Measurements from ENCODE around the gene GPR141. TPM values are rescaled to one million over a fixed set of nuclear protein-coding genes. Genes with fewer than 3 reads are reported as not detected.

The GPR141 gene
- total and polyA plus RNA-seq, 12 donors: 0.17 to 2.2 (median 0.91) TPM; not detected in 3

- H3K36me3 ChIP-seq (replicated peaks in 1 of 2): no peaks in the 10 kb centered on the region
- H3K4me1 ChIP-seq (replicated peaks in 1 of 2): no peaks in the 10 kb centered on the region
- H3K27me3 ChIP-seq: no peaks in the 10 kb centered on the region
- 54 to 63% (median 59%) methylated on average over 3 of the region's 3 CpGs for WGBS, 4 donors
- H3K9me3 ChIP-seq (replicated peaks in 1 of 3): no peaks in the 10 kb centered on the region
- no peak overlapping the region for H3K27ac ChIP-seq
- intact Hi-C loops (cut with DNase I): no loop called here
- no peak overlapping the region for H3K4me3 ChIP-seq
- DNase-seq: no peak
- TF ChIP-seq CTCF (IDR thresholded peaks at IDR 0.05) (no peak), POLR2A (IDR thresholded peaks at IDR 0.05) (no peak)
Observed at GRCh38 chr7:37784015-37784414, 100.4 kb downstream of the GPR141 start.

GRCh38 chr7:37786741-37787569 is 103.4 kb downstream of the GPR141 start:
- no peaks in the 10 kb centered on the region for H3K36me3 ChIP-seq (replicated peaks in 1 of 2)
- peaks cover 0 to 3% (median 0%) of the 10 kb centered on the region in 3 donors for H3K9me3 ChIP-seq (replicated peaks in 1 of 3)
- no peak for DNase-seq
- WGBS, 4 donors: 52 to 58% (median 56%) methylated on average over 6 of the region's 6 CpGs
- no peaks in the 10 kb centered on the region for H3K27me3 ChIP-seq
- H3K4me3 ChIP-seq: no peak overlapping the region
- intact Hi-C loops (cut with DNase I): no loop called here
- H3K27ac ChIP-seq: no peak overlapping the region
- TF ChIP-seq POLR2A (IDR thresholded peaks at IDR 0.05) (no peak), CTCF (IDR thresholded peaks at IDR 0.05) (no peak)
- H3K4me1 ChIP-seq (replicated peaks in 1 of 2): no peaks in the 10 kb centered on the region

Other genes starting within 250 kb of the GPR141 start
- gene ELMO1, start 234.9 kb upstream of the GPR141 start, total RNA-seq: 10 to 100 TPM in 8 of 9 donors, 1 to 10 TPM in 1; 7.5 to 46.8 (median 18.0) TPM
- 10 to 100 TPM in 2 of 3 donors, 1 to 10 TPM in 1; 9.8 to 13.6 (median 10.5) TPM for gene ELMO1, start 234.9 kb upstream of the GPR141 start, polyA plus RNA-seq
- not detected for gene NME8, start 164.8 kb downstream of the GPR141 start, total RNA-seq
- gene NME8, start 164.8 kb downstream of the GPR141 start, polyA plus RNA-seq: 1 to 10 TPM in 1 of 3 donors, under 1 TPM in 1, not detected in 1; 0.64 to 1.9 TPM
- gene SFRP4, start 233.1 kb downstream of the GPR141 start, total RNA-seq: 10 to 100 TPM in 4 of 9 donors, 1 to 10 TPM in 5; 1.1 to 16.3 (median 8.0) TPM
- 10 to 100 TPM in 2 of 3 donors, 1 to 10 TPM in 1; 5.2 to 21.0 (median 12.1) TPM for gene SFRP4, start 233.1 kb downstream of the GPR141 start, polyA plus RNA-seq
- gene EPDR1, start 236.9 kb downstream of the GPR141 start, total RNA-seq: 100 to 1,000 TPM in 5 of 9 donors, 10 to 100 TPM in 3, 1 to 10 TPM in 1; 4.8 to 210 (median 104) TPM
- gene EPDR1, start 236.9 kb downstream of the GPR141 start, polyA plus RNA-seq: 10 to 100 TPM in 1 of 3 donors, 1 to 10 TPM in 2; 8.5 to 66.6 (median 8.7) TPM

Data from adrenal gland (tissue), 12 donors.